Heart right ventricle (tissue), 16 donors: Measurements from ENCODE around the gene DGKI. TPM values are rescaled to one million over a fixed set of nuclear protein-coding genes. Genes with fewer than 3 reads are reported as not detected.

Experiments used
- ATAC-seq, 8 donors: fragments of 200-7000 bp; cut with Tn5 transposase; one replicate each; pipeline ENCODE4 v1.9.1; 2020; ENCODE audit warnings: mild to moderate bottlenecking in 8 of 8, moderate library complexity in 8 of 8, moderate number of reproducible peaks in 1 of 8
- DNase-seq, 2 donors: peaks; one replicate each; pipeline ENCODE4 v3.0.0-alpha.2; 2020
- H3K27ac ChIP-seq, 10 donors: fragments of 200-600 bp; sonication (generic) in 2 of 10; one replicate each; pipeline versions ENCODE4 v1.5.0 to v1.8.0; 2020 to 2022; ENCODE audit warnings: mild to moderate bottlenecking in 3 of 10
- H3K27me3 ChIP-seq, 7 donors: fragments of 200-600 bp; one replicate each; pipeline ENCODE4 v1.8.0; 2021 to 2022; ENCODE audit warnings: mild to moderate bottlenecking in 2 of 7
- H3K36me3 ChIP-seq, 9 donors: fragments of 200-600 bp; sonication (generic) in 1 of 9; one replicate each; pipeline versions ENCODE4 v1.5.0 to v1.8.0; 2020 to 2022; ENCODE audit warnings: mild to moderate bottlenecking in 2 of 9
- H3K4me1 ChIP-seq, 9 donors: fragments of 200-600 bp; sonication (generic) in 1 of 9; one replicate each; pipeline versions ENCODE4 v1.5.0 to v1.8.0; 2020 to 2022; ENCODE audit warnings: mild to moderate bottlenecking in 4 of 9
- H3K4me3 ChIP-seq, 10 donors: fragments of 200-600 bp; sonication (generic) in 2 of 10; one replicate each; pipeline versions ENCODE4 v1.5.0 to v1.8.0; 2020 to 2022; ENCODE audit warnings: mild to moderate bottlenecking in 7 of 10, moderate library complexity in 2 of 10
- H3K9me3 ChIP-seq, 11 donors: fragments of 200-600 bp in 10 of 11; sonication (generic) in 2 of 11; one replicate each; pipeline versions ENCODE4 v1.5.0 to v1.8.0; 2013 to 2022; ENCODE audit warnings: mild to moderate bottlenecking in 2 of 11, control low read depth in 1 of 11, moderate library complexity in 1 of 11
- WGBS, 2 donors: extraction: QIAGEN DNeasy Blood & Tissue Kit; methylation state at CpG; one replicate each; pipeline ENCODE4 v1.1.7; 2013; ENCODE audit warnings: inconsistent platforms in 1 of 2; 5-methylcytosine and 5-hydroxymethylcytosine counted together
- intact Hi-C, 10 donors: fragments of 100-400 bp; cut with DNase I; formaldehyde crosslinking; loops; one replicate each; pipeline versions ENCODE4 v1.11.1 to v1.14.2; 2022
- polyA plus RNA-seq, 2 donors: library from polyadenylated mRNA; stranded (reverse); fragments of 200-250 nt; gene quantifications; one replicate each; pipeline ENCODE4 v1.2.3, GENCODE V29; 2013
- total RNA-seq, 10 donors: library from RNA; stranded (reverse); fragmentation: NEBNext Ultra II Directional in 3 of 10; extraction: Animal tissue kit (Norgen Biotek cat#: 25700) in 3 of 10; gene quantifications; one replicate each; pipeline versions ENCODE4 v1.2.1 to v1.2.4, GENCODE V29; 2021 to 2023
- TF ChIP-seq, protein P1 (sequence below), 9 donors: fragments of 200-600 bp; sonication (generic) in 2 of 9; IDR thresholded peaks; one replicate each; pipeline versions ENCODE4 v1.5.0 to v1.8.0; 2021 to 2022; ENCODE audit warnings: antibody characterized with exemption in 9 of 9, mild to moderate bottlenecking in 5 of 9, moderate library complexity in 1 of 9
- donor health status: Arrhythmogenic right ventricular cardiomyopathy.
- donor health status: ischemic (EF 13 %, LVEDD 7.1; RV severe dilation, severe dysfunction).
- donor health status: healthy with polysubstance abuse.
- donor health status: DM: no; HTN: yes; CAD: no.
- donor health status: DM: no; HTN: no; CAD: no.
- donor health status: ischemic (EF 25% LVEDD 6.9; RV normal size, moderate dysfunction).
- donor health status: ischemic (EF 25% LVEDD 5.7; RV mildly dilated, moderate dysfunction).
- donor health status: healthy.
- donor health status: DM: yes; HTN: yes; CAD: no.
- donor health status: Ischemic cardiomyopathy.
- donor health status: ischemic (EF 35%, LVEDD 5.7; RV mildly dilated, moderate dysfunction).
- donor health status: nonischemic (EF 11% LVEDD 7.7; RV severe dilation, severe dysfunction).
- donor health status: DM: yes; HTN: yes; CAD: no.
- donor health status: PGD.
- donor health status: ischemic (EF 29% LVEDD 5.4; RV normal size, mild dysfunction).
- donor health status: nonischemic (EF 23%, LVEDD 6.1; RV moderate dilation, normal function).

DGKI gene
- total and polyA plus RNA-seq, 12 donors, result 0.16 to 2.6 (median 1.2) TPM

DNA sequence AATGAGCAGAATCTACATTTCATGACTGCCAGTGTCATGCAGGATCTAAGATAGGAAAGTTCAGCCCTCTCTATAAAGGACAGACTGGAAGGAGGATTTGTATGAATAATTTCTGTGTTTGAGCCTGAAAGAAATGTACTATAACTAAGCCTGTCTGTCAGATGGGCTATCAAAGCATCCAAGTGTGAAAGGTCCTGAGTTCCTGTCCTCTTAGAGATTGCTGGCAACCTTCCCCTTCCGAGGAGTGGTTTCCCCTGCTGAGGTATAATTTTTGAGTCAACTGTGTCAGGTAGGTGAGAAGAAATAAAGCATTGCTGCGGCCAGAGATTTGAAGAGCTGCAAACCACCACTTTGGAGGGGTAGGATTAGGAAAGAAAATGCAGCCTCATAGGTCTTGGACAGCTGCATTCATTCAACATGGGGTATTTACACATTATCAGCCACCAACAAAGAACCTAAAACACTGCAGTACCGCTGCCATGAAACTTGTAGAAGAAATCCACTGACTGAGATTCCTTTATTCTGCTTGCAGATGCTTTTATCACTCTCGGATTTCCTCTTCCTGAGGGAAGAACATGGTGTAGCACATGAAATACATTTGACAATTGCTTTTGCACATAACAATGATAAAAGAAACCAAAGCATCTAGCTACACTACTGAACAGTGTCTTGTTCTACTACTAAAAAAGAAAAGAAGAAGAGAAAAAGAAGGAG, 189.1 kb downstream of the DGKI start:
- intact Hi-C loops, result loop anchor here (2.0 to 10.0 kb wide), 8 partner anchors 127 to 357 kb away; partner anchors contain the start of gene CREB3L2 (in 1 of the 10)
- no peak for DNase-seq
- Histone ChIP-seq H3K4me3 (no peak overlapping the region), H3K27me3 (no peaks in the 10 kb centered on the region), H3K4me1 (peaks cover 0 to 30% (median 15%) of the 10 kb centered on the region in 9 donors), H3K27ac (peak overlapping the region in 4 of 10 donors; percentile 6 to 49 (median 40)), H3K36me3 (no peaks in the 10 kb centered on the region), H3K9me3 (no peaks in the 10 kb centered on the region)
- ATAC-seq, result no peak
- TF ChIP-seq, protein P1, sequence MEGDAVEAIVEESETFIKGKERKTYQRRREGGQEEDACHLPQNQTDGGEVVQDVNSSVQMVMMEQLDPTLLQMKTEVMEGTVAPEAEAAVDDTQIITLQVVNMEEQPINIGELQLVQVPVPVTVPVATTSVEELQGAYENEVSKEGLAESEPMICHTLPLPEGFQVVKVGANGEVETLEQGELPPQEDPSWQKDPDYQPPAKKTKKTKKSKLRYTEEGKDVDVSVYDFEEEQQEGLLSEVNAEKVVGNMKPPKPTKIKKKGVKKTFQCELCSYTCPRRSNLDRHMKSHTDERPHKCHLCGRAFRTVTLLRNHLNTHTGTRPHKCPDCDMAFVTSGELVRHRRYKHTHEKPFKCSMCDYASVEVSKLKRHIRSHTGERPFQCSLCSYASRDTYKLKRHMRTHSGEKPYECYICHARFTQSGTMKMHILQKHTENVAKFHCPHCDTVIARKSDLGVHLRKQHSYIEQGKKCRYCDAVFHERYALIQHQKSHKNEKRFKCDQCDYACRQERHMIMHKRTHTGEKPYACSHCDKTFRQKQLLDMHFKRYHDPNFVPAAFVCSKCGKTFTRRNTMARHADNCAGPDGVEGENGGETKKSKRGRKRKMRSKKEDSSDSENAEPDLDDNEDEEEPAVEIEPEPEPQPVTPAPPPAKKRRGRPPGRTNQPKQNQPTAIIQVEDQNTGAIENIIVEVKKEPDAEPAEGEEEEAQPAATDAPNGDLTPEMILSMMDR (IDR thresholded peaks at IDR 0.05), result no peak
- 60 to 64% methylated on average over 4 of the region's 4 CpGs for WGBS, 2 donors

DNA sequence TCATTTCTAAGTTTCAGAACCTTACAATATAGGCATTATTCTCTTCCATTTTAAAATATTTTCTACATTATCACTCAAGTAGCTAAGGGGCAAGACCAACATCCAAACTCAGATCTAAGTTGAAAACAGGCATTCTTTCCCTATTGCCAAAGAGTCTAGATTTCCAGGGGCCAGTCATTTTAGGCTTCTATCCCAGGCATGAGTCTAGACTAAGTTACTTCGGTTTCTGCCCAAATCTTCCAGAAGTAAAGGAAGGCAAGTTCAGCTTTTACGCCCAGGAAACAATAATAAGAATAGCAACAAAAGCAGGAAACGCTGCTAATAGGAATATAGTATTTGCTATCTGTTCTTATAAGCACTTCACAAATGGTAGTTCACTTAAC, 189.9 kb downstream of the DGKI start:
- peak overlapping the region in 5 of 10 donors; percentile 6 to 49 (median 33) for H3K27ac ChIP-seq
- TF ChIP-seq, protein P1 (IDR thresholded peaks at IDR 0.05), result no peak
- H3K27me3 ChIP-seq, result no peaks in the 10 kb centered on the region
- H3K4me3 ChIP-seq, result no peak overlapping the region
- H3K36me3 ChIP-seq, result no peaks in the 10 kb centered on the region
- intact Hi-C loops, result loop anchor here (1.0 to 10.0 kb wide), 9 partner anchors 128 to 358 kb away; partner anchors contain the start of gene CREB3L2 (in 1 of the 10)
- H3K9me3 ChIP-seq, result no peaks in the 10 kb centered on the region
- ATAC-seq, result peak in 4 of 8 donors; percentile 17 to 37 (median 18)
- H3K4me1 ChIP-seq, result peaks cover 0 to 30% (median 15%) of the 10 kb centered on the region in 9 donors
- no peak for DNase-seq
- WGBS, 2 donors, result 52 to 65% methylated on average over 3 of the region's 3 CpGs

DNA sequence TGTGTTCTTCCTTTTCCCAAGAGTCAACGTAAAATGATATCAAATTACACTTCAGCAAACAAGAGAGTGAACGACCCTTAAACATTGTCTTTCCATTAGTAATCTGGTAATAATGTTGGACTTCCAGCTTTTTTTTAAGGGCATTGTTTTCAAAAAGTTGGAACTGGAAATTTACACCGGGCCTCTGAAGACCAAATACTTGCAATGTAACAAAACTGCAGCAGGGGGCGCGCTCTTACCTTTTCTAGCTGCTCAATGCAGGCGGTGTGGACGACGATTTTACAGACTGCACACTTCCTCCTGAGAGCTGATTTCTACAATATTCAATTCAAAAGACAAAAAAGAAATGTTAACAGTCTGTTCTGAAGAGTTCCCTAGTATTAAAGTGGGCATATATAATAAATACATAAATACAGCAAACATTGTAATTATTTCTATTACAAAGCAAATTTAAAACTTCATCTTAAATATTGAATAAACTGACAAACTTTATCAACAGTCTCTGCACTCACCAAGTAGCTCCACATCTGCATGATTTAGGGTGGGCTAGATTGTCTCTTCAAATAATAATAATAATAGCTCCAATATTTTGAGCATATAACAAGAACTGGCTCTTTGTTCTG, 190.4 kb downstream of the DGKI start:
- intact Hi-C loops, result loop anchor here (1.0 to 10.0 kb wide), 9 partner anchors 128 to 358 kb away; partner anchors contain the start of gene CREB3L2 (in 1 of the 10)
- ATAC-seq, result peak in 7 of 8 donors; percentile 75 to 92 (median 84)

DNA sequence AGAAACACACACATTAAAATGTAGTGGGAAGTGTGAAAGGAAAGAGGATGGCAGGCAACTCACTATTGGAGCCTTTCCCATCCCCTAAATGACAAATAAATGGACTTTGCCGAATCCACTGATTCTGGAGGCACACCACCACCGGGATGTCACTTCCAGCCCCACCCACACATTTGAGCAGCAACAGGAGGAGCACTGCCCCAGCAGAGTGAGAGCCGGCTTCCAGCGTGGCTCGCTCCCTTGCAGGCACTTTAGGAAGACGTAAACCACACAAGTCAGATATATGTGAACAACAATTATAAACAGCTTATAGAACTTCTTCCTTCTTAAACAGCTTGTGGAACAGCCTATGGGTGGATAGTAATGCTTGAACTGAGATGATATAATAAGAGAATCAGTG, 191.0 kb downstream of the DGKI start:
- Histone ChIP-seq H3K27ac (peak overlapping the region in 1 of 10 donors; percentile 21), H3K4me3 (no peak overlapping the region), H3K36me3 (no peaks in the 10 kb centered on the region), H3K9me3 (no peaks in the 10 kb centered on the region), H3K27me3 (no peaks in the 10 kb centered on the region), H3K4me1 (peaks cover 0 to 30% (median 15%) of the 10 kb centered on the region in 9 donors)
- whole genome bisulfite sequencing, 2 donors, result 70% methylated on average over 6 of the region's 6 CpGs
- TF ChIP-seq, protein P1 (IDR thresholded peaks at IDR 0.05), result no peak
- intact Hi-C loops, result loop anchor here (1.0 to 10.0 kb wide), 9 partner anchors 129 to 359 kb away; partner anchors contain the start of gene CREB3L2 (in 1 of the 10)
- no peak for DNase-seq
- peak in 5 of 8 donors; percentile 19 to 52 (median 22) for ATAC-seq

More for the DNA sequence above, 190.4 kb downstream of the DGKI start:
- Histone ChIP-seq H3K36me3 (no peaks in the 10 kb centered on the region), H3K9me3 (no peaks in the 10 kb centered on the region), H3K27me3 (no peaks in the 10 kb centered on the region), H3K27ac (peak overlapping the region in 4 of 10 donors; percentile 6 to 49 (median 40)), H3K4me1 (peaks cover 0 to 30% (median 15%) of the 10 kb centered on the region in 9 donors), H3K4me3 (no peak overlapping the region)
- WGBS, 2 donors, result 4 to 5% methylated on average over 8 of the region's 8 CpGs
- TF ChIP-seq, protein P1 (IDR thresholded peaks at IDR 0.05), result peak; percentile 62 to 91 (median 88)
- DNase-seq, result peak; percentile 72 to 79
